ENCODE data around the gene BID.

Gene BID

DNA sequence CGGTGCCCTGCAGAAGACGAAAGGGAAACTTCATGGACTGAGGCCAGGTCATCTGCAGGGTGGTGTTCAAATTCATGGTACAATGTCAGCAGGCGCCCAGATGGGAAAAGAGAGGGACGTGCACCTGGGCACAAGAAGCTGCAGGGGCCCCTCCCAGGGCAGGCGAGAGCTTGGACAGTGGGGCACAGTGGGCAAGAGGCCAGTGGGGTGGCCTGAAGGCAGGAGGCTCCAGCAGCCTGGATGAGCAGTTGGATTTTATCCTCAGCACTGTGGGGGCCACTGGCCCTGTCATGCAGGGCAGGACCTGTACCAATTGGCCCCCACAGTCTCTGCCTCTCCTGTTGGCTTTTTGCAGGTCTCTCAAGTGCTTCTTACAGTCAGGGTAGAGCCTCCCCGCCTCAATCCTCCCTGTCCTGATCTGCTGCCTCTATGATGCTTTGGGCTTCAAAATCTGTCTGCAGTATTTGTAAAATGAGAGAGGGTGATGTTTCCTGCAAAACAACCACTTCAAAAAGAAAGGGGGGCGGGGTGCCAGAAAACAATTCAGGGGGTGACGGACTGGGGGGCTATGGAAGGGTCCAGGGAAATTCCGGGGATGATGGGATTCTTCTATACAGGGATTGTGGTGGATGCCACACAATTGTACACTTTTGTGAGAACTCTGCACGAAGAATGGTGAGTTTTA, 1.7 kb upstream of the BID start:
- Histone ChIP-seq H4K20me1 (ENCODE audit: insufficient read depth, low read length) (peaks cover 27% of the 10 kb centered on the region), H3K4me2 (ENCODE audit: insufficient read depth, low read length) (no peak overlapping the region; the same call in 1 of the 2 replicates), H3K79me2 (ENCODE audit: insufficient read depth, low read length) (peaks cover 65% of the 10 kb centered on the region), H3K9ac (ENCODE audit: low read depth, low read length) (peak overlapping the region; percentile 75; the same call in 1 of the 2 replicates), H3K9me3 (ENCODE audit: insufficient read depth, low read length, severe bottlenecking) (peaks cover 2% of the 10 kb centered on the region), H3K4me1 (ENCODE audit: insufficient read depth, low read length) (peaks cover 84% of the 10 kb centered on the region), H3K27me3 (ENCODE audit: insufficient read depth, low read length, poor library complexity) (no peaks in the 10 kb centered on the region), H3K4me3 (ENCODE audit: low read depth in 1 of 2, low read length in 2 of 2) (no peak overlapping the region), H3K36me3 (ENCODE audit: insufficient read depth, low read length) (peaks cover 18% of the 10 kb centered on the region), H3K27ac (ENCODE audit: low read length) (peak overlapping the region; percentile 96), H2AFZ (ENCODE audit: low read depth, low read length) (no peak overlapping the region)
- TF ChIP-seq, protein P1, sequence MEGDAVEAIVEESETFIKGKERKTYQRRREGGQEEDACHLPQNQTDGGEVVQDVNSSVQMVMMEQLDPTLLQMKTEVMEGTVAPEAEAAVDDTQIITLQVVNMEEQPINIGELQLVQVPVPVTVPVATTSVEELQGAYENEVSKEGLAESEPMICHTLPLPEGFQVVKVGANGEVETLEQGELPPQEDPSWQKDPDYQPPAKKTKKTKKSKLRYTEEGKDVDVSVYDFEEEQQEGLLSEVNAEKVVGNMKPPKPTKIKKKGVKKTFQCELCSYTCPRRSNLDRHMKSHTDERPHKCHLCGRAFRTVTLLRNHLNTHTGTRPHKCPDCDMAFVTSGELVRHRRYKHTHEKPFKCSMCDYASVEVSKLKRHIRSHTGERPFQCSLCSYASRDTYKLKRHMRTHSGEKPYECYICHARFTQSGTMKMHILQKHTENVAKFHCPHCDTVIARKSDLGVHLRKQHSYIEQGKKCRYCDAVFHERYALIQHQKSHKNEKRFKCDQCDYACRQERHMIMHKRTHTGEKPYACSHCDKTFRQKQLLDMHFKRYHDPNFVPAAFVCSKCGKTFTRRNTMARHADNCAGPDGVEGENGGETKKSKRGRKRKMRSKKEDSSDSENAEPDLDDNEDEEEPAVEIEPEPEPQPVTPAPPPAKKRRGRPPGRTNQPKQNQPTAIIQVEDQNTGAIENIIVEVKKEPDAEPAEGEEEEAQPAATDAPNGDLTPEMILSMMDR (IDR thresholded peaks at IDR 0.05; ENCODE audit: borderline replicate concordance, extremely low read depth, low read length, poor library complexity, severe bottlenecking), result no peak
- no peak for TF ChIP-seq EZH2 (IDR thresholded peaks at IDR 0.05; ENCODE audit: borderline replicate concordance, low read depth, low read length, severe bottlenecking)
- DNase-seq (no peak), ATAC-seq (ENCODE audit: insufficient read depth, low read depth) (no peak)

DNA sequence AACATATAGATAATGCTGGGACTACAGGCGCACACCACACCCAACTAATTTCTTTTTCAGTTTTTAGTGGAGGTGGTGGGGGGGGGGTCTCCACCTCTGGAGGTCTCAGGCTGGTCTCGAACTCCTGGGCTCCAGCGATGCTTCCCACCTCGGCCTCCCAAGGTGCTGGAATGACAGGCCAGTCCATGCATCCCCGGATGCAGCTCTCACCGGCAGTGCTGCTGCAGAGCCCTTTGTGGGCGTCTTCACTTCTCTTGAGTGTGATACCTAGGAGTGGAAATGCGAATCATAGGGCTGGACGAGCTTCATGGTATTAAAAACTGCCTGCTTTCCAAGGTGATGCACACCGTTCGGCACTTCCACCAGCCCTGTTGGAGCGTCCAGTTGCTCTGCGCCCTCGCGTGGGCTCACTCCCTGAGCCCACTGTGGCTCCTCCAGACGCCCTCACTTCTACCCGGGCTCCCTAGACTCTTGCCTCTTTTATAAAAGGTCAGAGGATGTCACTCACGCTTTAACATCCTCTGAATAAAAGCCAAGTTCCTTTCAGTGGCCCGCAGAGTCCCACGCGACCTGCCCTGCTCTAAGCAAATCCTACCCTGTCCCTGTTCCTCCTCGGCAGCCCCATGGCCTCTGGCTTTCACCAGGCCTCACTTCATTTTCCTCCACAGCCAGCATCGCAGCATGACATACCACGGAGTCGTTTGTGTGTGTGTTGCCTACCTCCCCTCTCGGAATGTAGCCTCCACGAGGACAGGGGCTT, 837 bp upstream of the BID start:
- Histone ChIP-seq H3K9ac (ENCODE audit: low read depth, low read length) (peak overlapping the region; percentile 88), H3K4me1 (ENCODE audit: insufficient read depth, low read length) (peaks cover 75% of the 10 kb centered on the region), H3K4me2 (ENCODE audit: insufficient read depth, low read length) (peak overlapping the region; percentile 97), H3K27me3 (ENCODE audit: insufficient read depth, low read length, poor library complexity) (no peaks in the 10 kb centered on the region), H2AFZ (ENCODE audit: low read depth, low read length) (peak overlapping the region; percentile 68), H3K36me3 (ENCODE audit: insufficient read depth, low read length) (peaks cover 23% of the 10 kb centered on the region), H4K20me1 (ENCODE audit: insufficient read depth, low read length) (peaks cover 34% of the 10 kb centered on the region), H3K9me3 (ENCODE audit: insufficient read depth, low read length, severe bottlenecking) (peaks cover 1% of the 10 kb centered on the region), H3K79me2 (ENCODE audit: insufficient read depth, low read length) (peaks cover 73% of the 10 kb centered on the region), H3K27ac (ENCODE audit: low read length) (peak overlapping the region; percentile 62), H3K4me3 (ENCODE audit: low read depth in 1 of 2, low read length in 2 of 2) (peak overlapping the region in 1 of 2 experiments; percentile 88; a peak in 2 of 4 replicates)
- ATAC-seq (ENCODE audit: insufficient read depth, low read depth) (no peak), DNase-seq (no peak)
- TF ChIP-seq EZH2 (IDR thresholded peaks at IDR 0.05; ENCODE audit: borderline replicate concordance, low read depth, low read length, severe bottlenecking), result no peak
- TF ChIP-seq, protein P1 (IDR thresholded peaks at IDR 0.05; ENCODE audit: borderline replicate concordance, extremely low read depth, low read length, poor library complexity, severe bottlenecking), result no peak

DNA sequence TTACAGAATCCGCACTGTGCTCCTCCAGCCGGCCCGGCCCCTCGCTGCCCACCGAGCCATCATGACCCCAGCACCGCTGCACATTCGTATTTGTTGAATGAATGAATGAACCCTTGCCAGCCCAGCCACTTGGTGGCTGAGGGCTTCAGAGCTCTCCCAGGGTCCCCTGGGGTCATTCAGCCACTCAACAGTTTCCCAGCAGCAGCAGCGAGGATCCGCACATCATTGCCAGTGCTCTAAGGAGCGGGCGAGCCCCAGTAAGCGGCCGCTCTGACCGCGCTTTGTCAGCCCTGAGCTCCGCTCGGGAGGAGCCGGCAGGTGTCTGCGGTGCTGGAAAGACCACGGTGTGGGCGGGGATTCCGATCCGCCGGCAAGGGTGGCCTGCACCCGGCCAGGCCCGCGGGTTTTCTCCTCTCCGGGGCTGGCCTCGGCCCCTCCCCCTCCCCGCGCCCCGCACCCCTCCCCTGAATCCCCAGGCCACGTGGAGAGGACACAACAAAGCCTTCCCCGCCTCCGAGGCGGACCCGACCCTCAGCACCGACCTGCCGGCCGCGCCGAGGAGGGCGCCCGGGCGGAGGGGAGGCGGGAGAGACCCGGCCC, 563 bp downstream of the BID start:
- Histone ChIP-seq H3K79me2 (ENCODE audit: insufficient read depth, low read length) (peaks cover 75% of the 10 kb centered on the region), H3K4me3 (ENCODE audit: low read depth in 1 of 2, low read length in 2 of 2) (peak overlapping the region; percentile 69 to 88), H3K4me1 (ENCODE audit: insufficient read depth, low read length) (peaks cover 67% of the 10 kb centered on the region), H3K27ac (ENCODE audit: low read length) (peak overlapping the region; percentile 77), H4K20me1 (ENCODE audit: insufficient read depth, low read length) (peaks cover 46% of the 10 kb centered on the region), H3K4me2 (ENCODE audit: insufficient read depth, low read length) (peak overlapping the region; percentile 97), H2AFZ (ENCODE audit: low read depth, low read length) (peak overlapping the region; percentile 71), H3K9me3 (ENCODE audit: insufficient read depth, low read length, severe bottlenecking) (no peaks in the 10 kb centered on the region), H3K9ac (ENCODE audit: low read depth, low read length) (peak overlapping the region; percentile 88), H3K27me3 (ENCODE audit: insufficient read depth, low read length, poor library complexity) (no peaks in the 10 kb centered on the region), H3K36me3 (ENCODE audit: insufficient read depth, low read length) (peaks cover 29% of the 10 kb centered on the region)
- ATAC-seq (ENCODE audit: insufficient read depth, low read depth) (peak; percentile 66), DNase-seq (peak; percentile 74)
- no peak for TF ChIP-seq EZH2 (IDR thresholded peaks at IDR 0.05; ENCODE audit: borderline replicate concordance, low read depth, low read length, severe bottlenecking)
- TF ChIP-seq, protein P1 (IDR thresholded peaks at IDR 0.05; ENCODE audit: borderline replicate concordance, extremely low read depth, low read length, poor library complexity, severe bottlenecking), result peak; percentile 1
